Fibroblast of mammary gland (primary cell): Measurements from ENCODE around the gene SHROOM4.

Experiments
- DNase-seq: peaks from one replicate; pipeline ENCODE4 v3.0.0-alpha.2; 2010; ENCODE audit warnings: low read depth
- H3K4me3 ChIP-seq: 2 replicates; pipeline ENCODE4 v1.5.1; 2011; ENCODE audit warnings: low read depth, mild to moderate bottlenecking, low read length, moderate library complexity; ENCODE audit not compliant: control insufficient read depth
- TF ChIP-seq, protein P1 (sequence below): conservative IDR thresholded peaks from 2 replicates; pipeline ENCODE4 v1.5.1; 2011; ENCODE audit warnings: low read depth, low read length, inconsistent platforms; ENCODE audit not compliant: control insufficient read depth, insufficient read depth

Gene SHROOM4, protein sequence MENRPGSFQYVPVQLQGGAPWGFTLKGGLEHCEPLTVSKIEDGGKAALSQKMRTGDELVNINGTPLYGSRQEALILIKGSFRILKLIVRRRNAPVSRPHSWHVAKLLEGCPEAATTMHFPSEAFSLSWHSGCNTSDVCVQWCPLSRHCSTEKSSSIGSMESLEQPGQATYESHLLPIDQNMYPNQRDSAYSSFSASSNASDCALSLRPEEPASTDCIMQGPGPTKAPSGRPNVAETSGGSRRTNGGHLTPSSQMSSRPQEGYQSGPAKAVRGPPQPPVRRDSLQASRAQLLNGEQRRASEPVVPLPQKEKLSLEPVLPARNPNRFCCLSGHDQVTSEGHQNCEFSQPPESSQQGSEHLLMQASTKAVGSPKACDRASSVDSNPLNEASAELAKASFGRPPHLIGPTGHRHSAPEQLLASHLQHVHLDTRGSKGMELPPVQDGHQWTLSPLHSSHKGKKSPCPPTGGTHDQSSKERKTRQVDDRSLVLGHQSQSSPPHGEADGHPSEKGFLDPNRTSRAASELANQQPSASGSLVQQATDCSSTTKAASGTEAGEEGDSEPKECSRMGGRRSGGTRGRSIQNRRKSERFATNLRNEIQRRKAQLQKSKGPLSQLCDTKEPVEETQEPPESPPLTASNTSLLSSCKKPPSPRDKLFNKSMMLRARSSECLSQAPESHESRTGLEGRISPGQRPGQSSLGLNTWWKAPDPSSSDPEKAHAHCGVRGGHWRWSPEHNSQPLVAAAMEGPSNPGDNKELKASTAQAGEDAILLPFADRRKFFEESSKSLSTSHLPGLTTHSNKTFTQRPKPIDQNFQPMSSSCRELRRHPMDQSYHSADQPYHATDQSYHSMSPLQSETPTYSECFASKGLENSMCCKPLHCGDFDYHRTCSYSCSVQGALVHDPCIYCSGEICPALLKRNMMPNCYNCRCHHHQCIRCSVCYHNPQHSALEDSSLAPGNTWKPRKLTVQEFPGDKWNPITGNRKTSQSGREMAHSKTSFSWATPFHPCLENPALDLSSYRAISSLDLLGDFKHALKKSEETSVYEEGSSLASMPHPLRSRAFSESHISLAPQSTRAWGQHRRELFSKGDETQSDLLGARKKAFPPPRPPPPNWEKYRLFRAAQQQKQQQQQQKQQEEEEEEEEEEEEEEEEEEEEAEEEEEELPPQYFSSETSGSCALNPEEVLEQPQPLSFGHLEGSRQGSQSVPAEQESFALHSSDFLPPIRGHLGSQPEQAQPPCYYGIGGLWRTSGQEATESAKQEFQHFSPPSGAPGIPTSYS (N-terminal part only)

GRCh38 chrX:50813843-50814661, at the start of gene SHROOM4:
TSS of gene SHROOM4 (minus strand) at chrX:50814194. CDS start at chrX:50814018, 176 bp downstream.
- DNase-seq, result peak; percentile 48
- peak within 1 kb of the TSS; percentile 51 for H3K4me3 ChIP-seq
- TF ChIP-seq, protein P1, sequence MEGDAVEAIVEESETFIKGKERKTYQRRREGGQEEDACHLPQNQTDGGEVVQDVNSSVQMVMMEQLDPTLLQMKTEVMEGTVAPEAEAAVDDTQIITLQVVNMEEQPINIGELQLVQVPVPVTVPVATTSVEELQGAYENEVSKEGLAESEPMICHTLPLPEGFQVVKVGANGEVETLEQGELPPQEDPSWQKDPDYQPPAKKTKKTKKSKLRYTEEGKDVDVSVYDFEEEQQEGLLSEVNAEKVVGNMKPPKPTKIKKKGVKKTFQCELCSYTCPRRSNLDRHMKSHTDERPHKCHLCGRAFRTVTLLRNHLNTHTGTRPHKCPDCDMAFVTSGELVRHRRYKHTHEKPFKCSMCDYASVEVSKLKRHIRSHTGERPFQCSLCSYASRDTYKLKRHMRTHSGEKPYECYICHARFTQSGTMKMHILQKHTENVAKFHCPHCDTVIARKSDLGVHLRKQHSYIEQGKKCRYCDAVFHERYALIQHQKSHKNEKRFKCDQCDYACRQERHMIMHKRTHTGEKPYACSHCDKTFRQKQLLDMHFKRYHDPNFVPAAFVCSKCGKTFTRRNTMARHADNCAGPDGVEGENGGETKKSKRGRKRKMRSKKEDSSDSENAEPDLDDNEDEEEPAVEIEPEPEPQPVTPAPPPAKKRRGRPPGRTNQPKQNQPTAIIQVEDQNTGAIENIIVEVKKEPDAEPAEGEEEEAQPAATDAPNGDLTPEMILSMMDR, result no peak

- no peak for DNase-seq
- TF ChIP-seq, protein P1, result no peak
- no peak overlapping the region for H3K4me3 ChIP-seq
Measured at GRCh38 chrX:50863471-50863870, 49.5 kb upstream of the SHROOM4 start.

GRCh38 chrX:50860518-50860917, 46.5 kb upstream of the SHROOM4 start:
- DNase-seq, result no peak
- no peak overlapping the region for H3K4me3 ChIP-seq
- TF ChIP-seq, protein P1, result no peak

- no peak overlapping the region for H3K4me3 ChIP-seq
- TF ChIP-seq, protein P1, result no peak
- DNase-seq, result no peak
Measured at GRCh38 chrX:50858548-50858947, 44.6 kb upstream of the SHROOM4 start.

GRCh38 chrX:50853399-50853798, 39.4 kb upstream of the SHROOM4 start:
- TF ChIP-seq, protein P1, result no peak
- no peak overlapping the region for H3K4me3 ChIP-seq
- no peak for DNase-seq

DNA sequence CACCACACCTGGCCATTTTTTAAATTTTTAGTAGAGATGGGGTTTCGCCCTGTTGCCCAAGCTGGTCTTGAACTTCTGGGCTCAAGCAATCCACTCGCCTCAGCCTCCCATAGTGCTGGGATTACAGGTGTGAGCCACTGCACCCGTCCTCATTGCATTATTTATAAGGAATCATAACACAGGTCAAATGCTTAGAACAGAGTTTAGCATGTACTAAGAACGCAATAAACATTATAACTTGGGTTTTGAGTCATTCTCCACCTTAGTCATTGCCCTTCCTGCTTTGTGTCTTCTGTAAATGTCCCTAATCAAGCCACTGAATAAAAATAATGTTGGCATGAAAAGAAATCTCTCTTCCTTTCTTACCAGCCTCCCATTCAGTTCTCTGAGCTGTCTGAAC, 38.5 kb upstream of the SHROOM4 start:
- no peak overlapping the region for H3K4me3 ChIP-seq
- no peak for DNase-seq
- TF ChIP-seq, protein P1, result no peak
